ENCODE measurements around the gene ZNF24. TPM values are rescaled to one million over a fixed set of nuclear protein-coding genes. Genes with fewer than 3 reads are reported as not detected.

Gene ZNF24
- total RNA-seq, 1 experiment from 2014 or later: 56.9 TPM

DNA sequence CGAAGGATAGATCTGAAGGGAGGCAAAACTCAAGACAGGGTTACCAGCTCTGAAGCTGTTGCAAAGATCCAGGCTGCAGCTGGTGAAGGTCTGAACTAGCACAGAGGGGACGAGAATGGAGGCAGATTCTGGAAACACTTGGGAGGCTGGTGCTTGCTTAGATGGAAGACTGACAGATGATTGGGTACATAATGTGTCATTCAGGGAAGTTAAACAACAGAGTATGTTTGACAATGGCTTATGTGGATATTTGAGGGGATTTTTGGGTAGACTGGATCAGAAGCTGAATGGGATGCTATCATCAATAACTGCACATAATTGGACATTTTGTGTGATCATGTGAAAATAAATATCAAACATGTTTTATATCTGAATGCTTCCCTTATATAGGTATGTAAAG is 35.2 kb upstream of the ZNF24 start (continued):
- TF ChIP-seq GRHL2 (CRISPR knock-in tag; IDR thresholded peaks at IDR 0.05; ENCODE audit: insufficient replicate concordance, severe bottlenecking) (no peak), PRRX2 (CRISPR knock-in tag; IDR thresholded peaks at IDR 0.05) (no peak), TCF7 (CRISPR knock-in tag; IDR thresholded peaks at IDR 0.05; ENCODE audit: low read depth) (no peak), SMAD4 (CRISPR knock-in tag; IDR thresholded peaks at IDR 0.05) (no peak), ZNF396 (CRISPR knock-in tag; IDR thresholded peaks at IDR 0.05; ENCODE audit: borderline replicate concordance) (no peak)
- TF ChIP-seq, protein P1, sequence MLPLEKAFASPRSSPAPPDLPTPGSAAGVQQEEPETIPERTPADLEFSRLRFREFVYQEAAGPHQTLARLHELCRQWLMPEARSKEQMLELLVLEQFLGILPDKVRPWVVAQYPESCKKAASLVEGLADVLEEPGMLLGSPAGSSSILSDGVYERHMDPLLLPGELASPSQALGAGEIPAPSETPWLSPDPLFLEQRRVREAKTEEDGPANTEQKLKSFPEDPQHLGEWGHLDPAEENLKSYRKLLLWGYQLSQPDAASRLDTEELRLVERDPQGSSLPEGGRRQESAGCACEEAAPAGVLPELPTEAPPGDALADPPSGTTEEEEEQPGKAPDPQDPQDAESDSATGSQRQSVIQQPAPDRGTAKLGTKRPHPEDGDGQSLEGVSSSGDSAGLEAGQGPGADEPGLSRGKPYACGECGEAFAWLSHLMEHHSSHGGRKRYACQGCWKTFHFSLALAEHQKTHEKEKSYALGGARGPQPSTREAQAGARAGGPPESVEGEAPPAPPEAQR (CRISPR knock-in tag; IDR thresholded peaks at IDR 0.05): no peak

DNA sequence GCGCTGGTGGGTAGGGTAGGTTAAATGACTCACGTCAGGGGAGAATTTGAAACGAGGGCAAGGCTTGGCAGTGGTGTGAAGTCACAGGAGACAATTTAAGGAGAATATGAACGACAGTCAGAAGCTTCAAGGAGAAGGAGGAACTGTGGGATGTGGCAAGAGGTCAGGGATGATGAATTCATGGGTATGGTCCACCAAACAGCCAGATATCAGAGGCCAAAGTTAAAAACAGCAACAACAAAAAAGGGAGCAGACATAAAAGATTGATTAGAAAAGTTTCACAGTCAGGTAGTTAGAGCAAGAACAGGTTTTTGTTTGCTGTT is 34.3 kb upstream of the ZNF24 start:
- ATAC-seq (no peak), DNase-seq (ENCODE audit: low spot score) (no peak)
- H3K27me3 Mint-ChIP-seq (ENCODE audit: low read depth): peaks cover 25% of the 10 kb centered on the region
- peaks cover 9% of the 10 kb centered on the region for H3K4me1 Mint-ChIP-seq
- ChIA-PET CTCF (no interaction called here), POLR2A (no interaction called here)
- peaks cover 14% of the 10 kb centered on the region for H3K9me3 Mint-ChIP-seq
- peaks cover 4% of the 10 kb centered on the region; the same call in 1 of the 2 replicates for H3K36me3 Mint-ChIP-seq
- no peak overlapping the region for H3K27ac Mint-ChIP-seq
- no peak overlapping the region for H3K4me3 Mint-ChIP-seq
- TF ChIP-seq JAZF1 (CRISPR knock-in tag; IDR thresholded peaks at IDR 0.05) (no peak), ZNF416 (CRISPR knock-in tag; IDR thresholded peaks at IDR 0.05) (no peak), KAT7 (CRISPR knock-in tag; IDR thresholded peaks at IDR 0.05; ENCODE audit: borderline replicate concordance) (no peak), ELF4 (CRISPR knock-in tag; IDR thresholded peaks at IDR 0.05; ENCODE audit: low read depth) (no peak), NR1H2 (CRISPR knock-in tag; IDR thresholded peaks at IDR 0.05) (no peak), ZNF396 (CRISPR knock-in tag; IDR thresholded peaks at IDR 0.05; ENCODE audit: borderline replicate concordance) (no peak), SOX15 (CRISPR knock-in tag; IDR thresholded peaks at IDR 0.05) (no peak), NFYB (CRISPR knock-in tag; conservative IDR thresholded peaks at IDR 0.05; ENCODE audit: low read depth) (no peak), ZNF121 (CRISPR knock-in tag; IDR thresholded peaks at IDR 0.05) (no peak), FOXK1 (CRISPR knock-in tag; IDR thresholded peaks at IDR 0.05) (no peak), MYBL2 (CRISPR knock-in tag; IDR thresholded peaks at IDR 0.05) (no peak), ZNF671 (CRISPR knock-in tag; IDR thresholded peaks at IDR 0.05) (no peak)
- TF ChIP-seq, protein P1 (CRISPR knock-in tag; IDR thresholded peaks at IDR 0.05): no peak
- TF ChIP-seq, protein P2, sequence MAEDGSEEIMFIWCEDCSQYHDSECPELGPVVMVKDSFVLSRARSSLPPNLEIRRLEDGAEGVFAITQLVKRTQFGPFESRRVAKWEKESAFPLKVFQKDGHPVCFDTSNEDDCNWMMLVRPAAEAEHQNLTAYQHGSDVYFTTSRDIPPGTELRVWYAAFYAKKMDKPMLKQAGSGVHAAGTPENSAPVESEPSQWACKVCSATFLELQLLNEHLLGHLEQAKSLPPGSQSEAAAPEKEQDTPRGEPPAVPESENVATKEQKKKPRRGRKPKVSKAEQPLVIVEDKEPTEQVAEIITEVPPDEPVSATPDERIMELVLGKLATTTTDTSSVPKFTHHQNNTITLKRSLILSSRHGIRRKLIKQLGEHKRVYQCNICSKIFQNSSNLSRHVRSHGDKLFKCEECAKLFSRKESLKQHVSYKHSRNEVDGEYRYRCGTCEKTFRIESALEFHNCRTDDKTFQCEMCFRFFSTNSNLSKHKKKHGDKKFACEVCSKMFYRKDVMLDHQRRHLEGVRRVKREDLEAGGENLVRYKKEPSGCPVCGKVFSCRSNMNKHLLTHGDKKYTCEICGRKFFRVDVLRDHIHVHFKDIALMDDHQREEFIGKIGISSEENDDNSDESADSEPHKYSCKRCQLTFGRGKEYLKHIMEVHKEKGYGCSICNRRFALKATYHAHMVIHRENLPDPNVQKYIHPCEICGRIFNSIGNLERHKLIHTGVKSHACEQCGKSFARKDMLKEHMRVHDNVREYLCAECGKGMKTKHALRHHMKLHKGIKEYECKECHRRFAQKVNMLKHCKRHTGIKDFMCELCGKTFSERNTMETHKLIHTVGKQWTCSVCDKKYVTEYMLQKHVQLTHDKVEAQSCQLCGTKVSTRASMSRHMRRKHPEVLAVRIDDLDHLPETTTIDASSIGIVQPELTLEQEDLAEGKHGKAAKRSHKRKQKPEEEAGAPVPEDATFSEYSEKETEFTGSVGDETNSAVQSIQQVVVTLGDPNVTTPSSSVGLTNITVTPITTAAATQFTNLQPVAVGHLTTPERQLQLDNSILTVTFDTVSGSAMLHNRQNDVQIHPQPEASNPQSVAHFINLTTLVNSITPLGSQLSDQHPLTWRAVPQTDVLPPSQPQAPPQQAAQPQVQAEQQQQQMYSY (CRISPR knock-in tag; IDR thresholded peaks at IDR 0.05): no peak
- TF ChIP-seq, protein P3, sequence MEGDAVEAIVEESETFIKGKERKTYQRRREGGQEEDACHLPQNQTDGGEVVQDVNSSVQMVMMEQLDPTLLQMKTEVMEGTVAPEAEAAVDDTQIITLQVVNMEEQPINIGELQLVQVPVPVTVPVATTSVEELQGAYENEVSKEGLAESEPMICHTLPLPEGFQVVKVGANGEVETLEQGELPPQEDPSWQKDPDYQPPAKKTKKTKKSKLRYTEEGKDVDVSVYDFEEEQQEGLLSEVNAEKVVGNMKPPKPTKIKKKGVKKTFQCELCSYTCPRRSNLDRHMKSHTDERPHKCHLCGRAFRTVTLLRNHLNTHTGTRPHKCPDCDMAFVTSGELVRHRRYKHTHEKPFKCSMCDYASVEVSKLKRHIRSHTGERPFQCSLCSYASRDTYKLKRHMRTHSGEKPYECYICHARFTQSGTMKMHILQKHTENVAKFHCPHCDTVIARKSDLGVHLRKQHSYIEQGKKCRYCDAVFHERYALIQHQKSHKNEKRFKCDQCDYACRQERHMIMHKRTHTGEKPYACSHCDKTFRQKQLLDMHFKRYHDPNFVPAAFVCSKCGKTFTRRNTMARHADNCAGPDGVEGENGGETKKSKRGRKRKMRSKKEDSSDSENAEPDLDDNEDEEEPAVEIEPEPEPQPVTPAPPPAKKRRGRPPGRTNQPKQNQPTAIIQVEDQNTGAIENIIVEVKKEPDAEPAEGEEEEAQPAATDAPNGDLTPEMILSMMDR (IDR thresholded peaks at IDR 0.05): no peak
- TF ChIP-seq, protein P4, sequence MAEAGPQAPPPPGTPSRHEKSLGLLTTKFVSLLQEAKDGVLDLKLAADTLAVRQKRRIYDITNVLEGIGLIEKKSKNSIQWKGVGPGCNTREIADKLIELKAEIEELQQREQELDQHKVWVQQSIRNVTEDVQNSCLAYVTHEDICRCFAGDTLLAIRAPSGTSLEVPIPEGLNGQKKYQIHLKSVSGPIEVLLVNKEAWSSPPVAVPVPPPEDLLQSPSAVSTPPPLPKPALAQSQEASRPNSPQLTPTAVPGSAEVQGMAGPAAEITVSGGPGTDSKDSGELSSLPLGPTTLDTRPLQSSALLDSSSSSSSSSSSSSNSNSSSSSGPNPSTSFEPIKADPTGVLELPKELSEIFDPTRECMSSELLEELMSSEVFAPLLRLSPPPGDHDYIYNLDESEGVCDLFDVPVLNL (CRISPR knock-in tag; IDR thresholded peaks at IDR 0.05; ENCODE audit: borderline replicate concordance, low read depth): no peak

All from WTC11 (cell line).